ENCODE measurements around the gene SLC35F6.
A peak's percentile ranks its signal among the peaks of the same experiment; 100 is the strongest.

The SLC35F6 gene

GRCh38 chr2:26724784-26725520 is 39.1 kb upstream of the SLC35F6 start:
- no peak for DNase-seq (ENCODE audit: low read depth)
- TF ChIP-seq, protein P1, sequence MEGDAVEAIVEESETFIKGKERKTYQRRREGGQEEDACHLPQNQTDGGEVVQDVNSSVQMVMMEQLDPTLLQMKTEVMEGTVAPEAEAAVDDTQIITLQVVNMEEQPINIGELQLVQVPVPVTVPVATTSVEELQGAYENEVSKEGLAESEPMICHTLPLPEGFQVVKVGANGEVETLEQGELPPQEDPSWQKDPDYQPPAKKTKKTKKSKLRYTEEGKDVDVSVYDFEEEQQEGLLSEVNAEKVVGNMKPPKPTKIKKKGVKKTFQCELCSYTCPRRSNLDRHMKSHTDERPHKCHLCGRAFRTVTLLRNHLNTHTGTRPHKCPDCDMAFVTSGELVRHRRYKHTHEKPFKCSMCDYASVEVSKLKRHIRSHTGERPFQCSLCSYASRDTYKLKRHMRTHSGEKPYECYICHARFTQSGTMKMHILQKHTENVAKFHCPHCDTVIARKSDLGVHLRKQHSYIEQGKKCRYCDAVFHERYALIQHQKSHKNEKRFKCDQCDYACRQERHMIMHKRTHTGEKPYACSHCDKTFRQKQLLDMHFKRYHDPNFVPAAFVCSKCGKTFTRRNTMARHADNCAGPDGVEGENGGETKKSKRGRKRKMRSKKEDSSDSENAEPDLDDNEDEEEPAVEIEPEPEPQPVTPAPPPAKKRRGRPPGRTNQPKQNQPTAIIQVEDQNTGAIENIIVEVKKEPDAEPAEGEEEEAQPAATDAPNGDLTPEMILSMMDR (conservative IDR thresholded peaks at IDR 0.05; ENCODE audit: low read depth, low read length): no peak
- no peak overlapping the region for H3K4me3 ChIP-seq (ENCODE audit: low read length)

GRCh38 chr2:26725521-26725820 is 38.6 kb upstream of the SLC35F6 start:
- H3K4me3 ChIP-seq (ENCODE audit: low read length): no peak overlapping the region
- DNase-seq (ENCODE audit: low read depth): no peak
- TF ChIP-seq, protein P1 (conservative IDR thresholded peaks at IDR 0.05; ENCODE audit: low read depth, low read length): no peak

- no peak overlapping the region for H3K4me3 ChIP-seq (ENCODE audit: low read length)
- DNase-seq (ENCODE audit: low read depth): no peak
- TF ChIP-seq, protein P1 (conservative IDR thresholded peaks at IDR 0.05; ENCODE audit: low read depth, low read length): no peak
These were observed 37.9 kb upstream of the SLC35F6 start for GRCh38 chr2:26726228-26726627.

- no peak for DNase-seq (ENCODE audit: low read depth)
- no peak overlapping the region for H3K4me3 ChIP-seq (ENCODE audit: low read length)
- TF ChIP-seq, protein P1 (conservative IDR thresholded peaks at IDR 0.05; ENCODE audit: low read depth, low read length): peak; percentile 42
These were observed 36.2 kb upstream of the SLC35F6 start for GRCh38 chr2:26727641-26728561.

DNA sequence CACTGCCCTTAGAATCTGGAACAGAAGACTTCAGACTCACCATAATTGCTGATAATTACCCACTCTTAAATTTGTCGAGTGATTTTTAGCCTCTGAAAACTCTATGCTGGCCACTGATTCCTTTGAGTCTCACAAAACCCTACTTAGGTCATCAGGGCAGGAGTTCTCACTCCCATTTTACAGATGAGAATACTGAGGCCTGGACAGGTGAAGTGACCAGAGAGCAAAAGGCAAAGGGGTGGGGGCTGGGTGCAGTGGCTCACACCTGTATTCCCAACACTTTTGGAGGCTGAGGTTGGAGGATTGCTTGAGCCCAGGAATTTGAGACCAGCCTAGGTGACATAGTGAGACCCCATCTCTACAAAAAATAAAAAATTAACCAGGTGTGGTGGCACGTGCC is 34.8 kb upstream of the SLC35F6 start:
- no peak for DNase-seq (ENCODE audit: low read depth)
- H3K4me3 ChIP-seq (ENCODE audit: low read length): no peak overlapping the region
- TF ChIP-seq, protein P1 (conservative IDR thresholded peaks at IDR 0.05; ENCODE audit: low read depth, low read length): no peak

- no peak overlapping the region for H3K4me3 ChIP-seq (ENCODE audit: low read length)
- TF ChIP-seq, protein P1 (conservative IDR thresholded peaks at IDR 0.05; ENCODE audit: low read depth, low read length): no peak
- DNase-seq (ENCODE audit: low read depth): no peak
These were observed 33.3 kb upstream of the SLC35F6 start for GRCh38 chr2:26730549-26731344.

Data from retinal pigment epithelial cell (primary cell).